GM23338 (cell line): ENCODE data around the gene ORM1.

Experiments used
- CTCF ChIP-seq, 2 experiments: fragments of 200-600 bp in 1 of 2; sonication (generic) in 1 of 2; conservative IDR thresholded peaks; 2 replicates each; pipeline versions ENCODE4 v1.5.1 to v1.6.1; 2016 to 2017; ENCODE audit warnings: antibody characterized with exemption in 2 of 2, low read depth in 2 of 2, mild to moderate bottlenecking in 2 of 2, moderate library complexity in 1 of 2
- EZH2 ChIP-seq: fragments of 200-600 bp; sonication (generic); IDR thresholded peaks from one replicate; pipeline ENCODE4 v1.8.0; 2017; ENCODE audit warnings: antibody characterized with exemption, mild to moderate bottlenecking, low read depth; ENCODE audit not compliant: unreplicated experiment
- EZH2phosphoT487 ChIP-seq: fragments of 200-600 bp; sonication (generic); IDR thresholded peaks from one replicate; pipeline ENCODE4 v1.8.1; 2018; ENCODE audit warnings: antibody characterized with exemption; ENCODE audit not compliant: unreplicated experiment
- NANOG ChIP-seq: IDR thresholded peaks from 2 replicates; pipeline ENCODE4 v1.6.1; 2016; ENCODE audit warnings: antibody characterized with exemption, borderline replicate concordance
- POLR2AphosphoS5 ChIP-seq: IDR thresholded peaks from 2 replicates; pipeline ENCODE4 v1.6.1; 2016; ENCODE audit warnings: antibody characterized with exemption, low read depth
- REST ChIP-seq: IDR thresholded peaks from one replicate; pipeline ENCODE4 v1.6.1; 2018; ENCODE audit warnings: antibody characterized with exemption; ENCODE audit not compliant: unreplicated experiment
- ZNF114 ChIP-seq: fragments of 250-450 bp; sonication (Bioruptor Pico); IDR thresholded peaks from 2 replicates; pipeline ENCODE4 v1.5.0; 2020; ENCODE audit warnings: mild to moderate bottlenecking, moderate library complexity
- ZNF331 ChIP-seq: fragments of 250-450 bp; sonication (Bioruptor Pico); IDR thresholded peaks from 2 replicates; pipeline ENCODE4 v1.5.0; 2020; ENCODE audit warnings: low read depth, mild to moderate bottlenecking, moderate library complexity
- ZNF462 ChIP-seq: fragments of 250-450 bp; sonication (Bioruptor Pico); IDR thresholded peaks from 2 replicates; pipeline ENCODE4 v1.5.0; 2020; ENCODE audit warnings: mild to moderate bottlenecking, moderate library complexity

- no peak for TF ChIP-seq CTCF (conservative IDR thresholded peaks at IDR 0.05; ENCODE audit: low read depth in 2 of 2)
- no peak for TF ChIP-seq POLR2AphosphoS5
- no peak for TF ChIP-seq ZNF462
- TF ChIP-seq EZH2 = no peak
- TF ChIP-seq REST = no peak
- no peak for TF ChIP-seq NANOG
- no peak for TF ChIP-seq ZNF114
- no peak for TF ChIP-seq EZH2phosphoT487
- no peak for TF ChIP-seq ZNF331 (CRISPR knock-in tag)
Observed at GRCh38 chr9:114288193-114289091, 34.5 kb upstream of the ORM1 start.
